Glutamatergic neuron (in vitro differentiated cells): ENCODE measurements around the gene DNAJB5. TPM values are rescaled to one million over a fixed set of nuclear protein-coding genes. Genes with fewer than 3 reads are reported as not detected.
A peak's percentile ranks its signal among the peaks of the same experiment; 100 is the strongest.
"Not testable (repeated sequence)": the region's sequence is repeated elsewhere in the genome, so short reads cannot be mapped to it uniquely, and the experiment has no call there.

ENCODE experiments used
- DNase-seq: peaks from one replicate; pipeline ENCODE4 v3.0.0; 2022
- H3K27ac Mint-ChIP-seq: one replicate; pipeline ENCODE4 v1.8.0; 2020; ENCODE audit warnings: mild to moderate bottlenecking, mixed read lengths, inconsistent platforms; ENCODE audit not compliant: unreplicated experiment
- H3K27me3 Mint-ChIP-seq: one replicate; pipeline ENCODE4 v1.8.0; 2020; ENCODE audit warnings: mild to moderate bottlenecking, moderate library complexity, mixed read lengths, inconsistent platforms; ENCODE audit not compliant: unreplicated experiment
- H3K36me3 Mint-ChIP-seq: one replicate; pipeline ENCODE4 v1.8.0; 2020; ENCODE audit warnings: mild to moderate bottlenecking, mixed read lengths, inconsistent platforms; ENCODE audit not compliant: unreplicated experiment
- H3K4me1 Mint-ChIP-seq: one replicate; pipeline ENCODE4 v1.8.0; 2020; ENCODE audit warnings: mild to moderate bottlenecking, low read depth, mixed read lengths, inconsistent platforms; ENCODE audit not compliant: unreplicated experiment
- H3K4me3 Mint-ChIP-seq: one replicate; pipeline ENCODE4 v1.8.0; 2020; ENCODE audit warnings: mild to moderate bottlenecking, mixed read lengths, inconsistent platforms; ENCODE audit not compliant: unreplicated experiment
- H3K9me3 Mint-ChIP-seq: one replicate; pipeline ENCODE4 v1.8.0; 2020; ENCODE audit warnings: mild to moderate bottlenecking, moderate library complexity, mixed read lengths, inconsistent platforms; ENCODE audit not compliant: unreplicated experiment
- long read RNA-seq: library from polyadenylated mRNA; unstranded; transcript quantifications from one replicate; pipeline ENCODE4 v2.0.0, GENCODE V29; 2020; ENCODE audit not compliant: unreplicated experiment
- total RNA-seq: library from RNA; stranded (reverse); fragmentation: NEBNext Ultra II Directional; extraction: Animal tissue kit (Norgen Biotek cat#: 25700); gene quantifications from one replicate; pipeline ENCODE4 v1.2.1, GENCODE V29; 2021; ENCODE audit not compliant: unreplicated experiment
- TF ChIP-seq, protein P1 (sequence below): fragments of 200-600 bp; sonication (generic); IDR thresholded peaks from one replicate; pipeline ENCODE4 v1.5.0; 2021; ENCODE audit not compliant: partially characterized antibody, unreplicated experiment

The DNAJB5 gene
- total RNA-seq = 137 TPM
- long read RNA-seq, partial matches to known transcripts = 3 of 7 reads
- long read RNA-seq, other reads (novel, unspliced or antisense) = 0 of 7 reads

DNA sequence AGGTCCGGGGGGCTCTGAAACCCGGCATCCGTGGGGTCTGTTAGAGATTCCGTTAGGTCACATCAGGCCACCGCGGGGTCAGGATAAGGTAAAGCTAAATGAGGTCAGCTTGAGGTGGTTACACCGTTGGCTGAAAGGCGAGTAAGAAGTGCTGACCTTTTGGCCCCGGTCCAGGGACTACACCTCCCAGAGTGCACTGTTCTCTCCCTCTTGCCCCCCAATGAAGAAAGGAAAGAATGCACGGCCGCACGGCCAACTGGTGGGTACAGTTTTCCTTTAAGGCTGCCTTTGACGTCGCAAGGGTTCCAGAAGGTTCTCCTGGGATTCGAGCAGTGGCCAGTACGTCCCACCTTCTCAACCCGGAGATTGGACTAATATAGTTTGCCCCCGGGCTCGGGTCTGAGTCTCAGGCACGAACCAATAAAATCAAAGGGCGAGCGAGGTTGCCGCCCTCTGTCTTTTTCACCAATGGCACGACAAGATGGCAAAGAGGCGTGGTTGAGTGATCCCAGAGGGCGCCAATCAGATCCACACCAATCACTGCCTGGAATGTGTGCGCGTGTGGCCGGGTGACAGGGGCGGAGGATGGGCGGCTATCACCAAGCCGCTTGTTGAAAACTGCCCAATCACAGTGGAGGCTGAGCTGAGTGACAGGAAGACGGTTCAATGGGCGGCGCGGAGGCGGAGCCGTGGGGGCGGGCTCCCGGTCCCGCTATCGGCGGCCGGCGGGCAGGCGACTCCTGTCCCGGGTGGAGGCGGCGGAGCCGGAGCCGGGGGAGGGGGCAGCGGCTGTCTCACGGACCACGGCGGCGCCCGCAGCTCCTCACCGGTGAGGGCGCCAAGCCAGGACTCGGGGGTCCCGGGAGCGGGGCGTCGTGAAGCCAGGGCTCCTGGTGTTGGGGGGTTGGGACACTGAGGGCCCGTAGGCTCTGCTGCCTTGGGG, at the start of gene DNAJB5:
DNAJB5 (plus strand) TSS at position 743 of the 943 bp plus-strand sequence. CDS start 886 bp downstream, outside the sequence.
- Mint-ChIP-seq H3K27ac (peak within 1 kb of the TSS; percentile 97), H3K36me3 (peaks cover 13% of the 10 kb centered on the region), H3K27me3 (peaks cover 22% of the 10 kb centered on the region), H3K9me3 (peaks cover 28% of the 10 kb centered on the region), H3K4me3 (peak within 1 kb of the TSS; percentile 96), H3K4me1 (peaks cover 52% of the 10 kb centered on the region)
- TF ChIP-seq, protein P1, sequence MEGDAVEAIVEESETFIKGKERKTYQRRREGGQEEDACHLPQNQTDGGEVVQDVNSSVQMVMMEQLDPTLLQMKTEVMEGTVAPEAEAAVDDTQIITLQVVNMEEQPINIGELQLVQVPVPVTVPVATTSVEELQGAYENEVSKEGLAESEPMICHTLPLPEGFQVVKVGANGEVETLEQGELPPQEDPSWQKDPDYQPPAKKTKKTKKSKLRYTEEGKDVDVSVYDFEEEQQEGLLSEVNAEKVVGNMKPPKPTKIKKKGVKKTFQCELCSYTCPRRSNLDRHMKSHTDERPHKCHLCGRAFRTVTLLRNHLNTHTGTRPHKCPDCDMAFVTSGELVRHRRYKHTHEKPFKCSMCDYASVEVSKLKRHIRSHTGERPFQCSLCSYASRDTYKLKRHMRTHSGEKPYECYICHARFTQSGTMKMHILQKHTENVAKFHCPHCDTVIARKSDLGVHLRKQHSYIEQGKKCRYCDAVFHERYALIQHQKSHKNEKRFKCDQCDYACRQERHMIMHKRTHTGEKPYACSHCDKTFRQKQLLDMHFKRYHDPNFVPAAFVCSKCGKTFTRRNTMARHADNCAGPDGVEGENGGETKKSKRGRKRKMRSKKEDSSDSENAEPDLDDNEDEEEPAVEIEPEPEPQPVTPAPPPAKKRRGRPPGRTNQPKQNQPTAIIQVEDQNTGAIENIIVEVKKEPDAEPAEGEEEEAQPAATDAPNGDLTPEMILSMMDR = no peak
- peak; percentile 97 for DNase-seq

DNA sequence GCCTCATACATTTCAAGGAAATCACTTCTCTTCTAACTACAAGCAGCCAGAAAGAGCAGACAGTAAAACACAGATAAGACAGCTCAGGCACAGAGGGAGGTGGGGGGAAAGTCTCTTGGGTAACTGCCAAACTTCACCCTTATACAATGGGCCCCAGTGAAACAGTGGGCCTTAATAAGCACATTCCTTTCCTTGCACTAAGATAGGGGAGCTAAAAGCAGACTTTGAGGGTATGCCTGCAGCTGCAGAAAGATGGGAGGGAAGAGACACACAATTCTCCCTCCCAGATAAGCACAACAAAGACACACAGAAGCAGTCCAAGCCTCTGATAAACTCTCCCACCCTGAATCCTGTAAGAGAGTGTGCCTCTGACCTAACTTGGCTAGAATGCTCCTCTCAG, 49.6 kb upstream of the DNAJB5 start:
- DNase-seq, H3K4me3 Mint-ChIP-seq, H3K27ac Mint-ChIP-seq, H3K27me3 Mint-ChIP-seq, H3K4me1 Mint-ChIP-seq, H3K9me3 Mint-ChIP-seq, H3K36me3 Mint-ChIP-seq: not testable (repeated sequence)

DNA sequence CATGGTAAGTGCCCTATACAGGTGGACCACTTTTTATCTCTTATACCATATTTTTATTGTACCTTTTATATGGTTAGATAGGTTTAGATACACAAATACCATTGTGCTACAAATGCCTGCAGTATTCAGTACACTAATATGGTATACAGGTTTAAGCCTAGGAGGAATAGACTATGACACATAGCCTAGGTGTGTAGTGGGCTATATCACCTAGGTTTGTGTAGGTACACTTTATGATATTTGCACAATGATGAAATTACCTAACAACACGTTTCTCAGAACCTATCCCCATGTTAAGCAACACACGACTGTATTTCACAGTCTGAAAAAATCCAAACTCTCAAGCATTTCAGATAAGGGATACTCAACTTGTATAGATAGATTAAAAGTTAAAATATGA, 41.1 kb upstream of the DNAJB5 start:
- H3K27me3 Mint-ChIP-seq = peaks cover 2% of the 10 kb centered on the region
- no peak overlapping the region for H3K4me3 Mint-ChIP-seq
- H3K27ac Mint-ChIP-seq = no peak overlapping the region
- DNase-seq = no peak
- H3K36me3 Mint-ChIP-seq = no peaks in the 10 kb centered on the region
- H3K4me1 Mint-ChIP-seq = no peaks in the 10 kb centered on the region
- TF ChIP-seq, protein P1 = no peak
- peaks cover 4% of the 10 kb centered on the region for H3K9me3 Mint-ChIP-seq

DNA sequence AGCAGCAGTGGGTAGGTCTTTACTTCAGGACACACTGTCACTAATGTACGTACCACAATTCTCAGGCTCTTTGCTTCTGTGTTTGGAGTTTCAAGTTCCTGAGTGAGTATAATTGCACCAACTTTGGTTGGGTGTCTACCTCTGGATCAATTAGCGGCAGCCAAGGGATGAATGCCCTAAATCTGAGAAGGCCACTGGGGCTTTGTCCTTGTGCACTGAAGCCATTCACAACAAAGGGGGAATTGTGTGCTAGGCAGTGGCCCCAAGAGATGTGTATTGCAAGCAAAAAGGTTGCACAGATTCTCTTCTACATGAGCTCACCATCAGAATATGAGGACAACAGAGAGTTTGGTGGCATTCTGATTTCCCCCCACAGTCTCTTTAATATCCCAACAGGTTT, 35.3 kb upstream of the DNAJB5 start:
- H3K36me3 Mint-ChIP-seq = no peaks in the 10 kb centered on the region
- no peak overlapping the region for H3K27ac Mint-ChIP-seq
- peaks cover 11% of the 10 kb centered on the region for H3K27me3 Mint-ChIP-seq
- no peak for DNase-seq
- TF ChIP-seq, protein P1 = no peak
- no peaks in the 10 kb centered on the region for H3K4me1 Mint-ChIP-seq
- H3K9me3 Mint-ChIP-seq = peaks cover 5% of the 10 kb centered on the region
- no peak overlapping the region for H3K4me3 Mint-ChIP-seq

DNA sequence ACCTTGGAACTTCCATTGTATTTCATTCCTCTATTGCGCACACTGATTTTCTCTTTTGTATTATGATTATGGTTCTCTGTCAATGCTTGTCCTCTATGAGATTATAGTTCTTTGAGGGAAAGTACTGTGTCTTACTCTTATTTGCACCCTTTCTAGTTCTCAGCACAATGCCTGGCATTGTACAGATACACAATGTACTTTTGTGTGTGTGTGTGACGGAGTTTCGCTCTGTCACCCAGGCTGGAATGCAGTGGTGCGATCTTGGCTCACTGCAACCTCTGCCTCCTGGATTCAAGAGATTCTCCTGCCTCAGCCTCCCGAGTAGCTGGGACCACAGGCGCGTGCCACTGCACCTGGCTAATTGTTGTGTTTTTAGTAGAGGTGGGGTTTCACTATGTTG, 33.5 kb upstream of the DNAJB5 start:
- not testable (repeated sequence) for H3K4me3 Mint-ChIP-seq, H3K36me3 Mint-ChIP-seq, H3K27ac Mint-ChIP-seq, DNase-seq, H3K9me3 Mint-ChIP-seq, H3K4me1 Mint-ChIP-seq
- peaks cover 11% of the 10 kb centered on the region for H3K27me3 Mint-ChIP-seq

DNA sequence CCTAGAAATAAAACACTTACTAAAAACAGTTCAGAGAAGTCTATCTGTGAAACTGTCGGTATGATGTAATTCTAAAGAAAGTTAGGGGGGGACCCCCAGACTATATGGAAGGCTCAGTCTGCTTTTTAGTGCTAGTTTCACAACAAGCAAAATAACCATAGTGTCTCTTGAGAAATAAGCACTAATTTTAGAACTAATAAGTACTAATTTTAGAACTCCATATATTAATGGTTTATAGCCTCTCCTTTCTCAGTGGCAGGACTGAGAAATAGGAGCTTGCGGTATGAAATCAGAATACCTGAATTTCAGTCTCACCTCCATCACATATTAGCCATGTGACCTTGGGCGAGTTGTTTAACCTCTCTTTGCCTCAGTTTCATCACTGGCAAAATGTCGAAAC, 32.9 kb upstream of the DNAJB5 start:
- Mint-ChIP-seq H3K36me3 (no peaks in the 10 kb centered on the region), H3K27ac (no peak overlapping the region), H3K9me3 (peaks cover 3% of the 10 kb centered on the region), H3K4me1 (peaks cover 10% of the 10 kb centered on the region), H3K27me3 (peaks cover 11% of the 10 kb centered on the region), H3K4me3 (no peak overlapping the region)
- TF ChIP-seq, protein P1 = no peak
- DNase-seq = no peak
